Subcutaneous adipose tissue (tissue), 4 donors: Measurements from ENCODE around the gene ZDHHC19. TPM values are rescaled to one million over a fixed set of nuclear protein-coding genes. Genes with fewer than 3 reads are reported as not detected.

Experiments
- CTCF ChIP-seq: fragments of 450-650 bp; IDR thresholded peaks from one replicate; pipeline ENCODE4 v1.5.1; 2016; ENCODE audit warnings: low read depth, mild to moderate bottlenecking, control low read depth, antibody characterized with exemption, moderate library complexity
- total RNA-seq, 4 donors: library from RNA; depleted of rRNA; stranded (reverse); fragments of >200 nt; gene quantifications; one replicate each; pipeline ENCODE4 v1.1.0, GENCODE V29; 2016

ZDHHC19 gene
- total RNA-seq, 4 donors from 2014 or later, result not detected

- TF ChIP-seq CTCF, result no peak
Observed at GRCh38 chr3:196175722-196176121, 35.5 kb downstream of the ZDHHC19 start.

GRCh38 chr3:196175116-196175625, 36.0 kb downstream of the ZDHHC19 start:
- TF ChIP-seq CTCF, result no peak

- no peak for TF ChIP-seq CTCF
Observed at GRCh38 chr3:196174652-196175051, 36.5 kb downstream of the ZDHHC19 start.

GRCh38 chr3:196169836-196170240, 41.4 kb downstream of the ZDHHC19 start:
- TF ChIP-seq CTCF, result no peak

GRCh38 chr3:196168808-196169391, 42.3 kb downstream of the ZDHHC19 start:
- TF ChIP-seq CTCF, result no peak

GRCh38 chr3:196166741-196167140, 44.5 kb downstream of the ZDHHC19 start:
- no peak for TF ChIP-seq CTCF

GRCh38 chr3:196165850-196166249, 45.4 kb downstream of the ZDHHC19 start:
- TF ChIP-seq CTCF, result no peak
